ENCODE results near the gene SLC66A1. TPM values are rescaled to one million over a fixed set of nuclear protein-coding genes. Genes with fewer than 3 reads are reported as not detected.

Gene SLC66A1
- total and polyA plus RNA-seq, 4 donors: 4.0 to 15.2 (median 10.6) TPM

- H3K4me3 ChIP-seq (ENCODE audit: low read length in 2 of 2): no peak overlapping the region
- no peak for ATAC-seq (ENCODE audit: low FRiP score)
- H3K27me3 ChIP-seq (ENCODE audit: control insufficient read depth in 1 of 2, insufficient read depth in 2 of 2, low read length in 1 of 2): no peaks in the 10 kb centered on the region
- DNase-seq: no peak
- H3K4me1 ChIP-seq (ENCODE audit: control insufficient read depth in 1 of 2, insufficient read depth in 2 of 2, low read length in 2 of 2): no peaks in the 10 kb centered on the region
- peaks cover 0 to 9% of the 10 kb centered on the region in 2 donors for H3K36me3 ChIP-seq (ENCODE audit: control insufficient read depth in 1 of 2, insufficient read depth in 2 of 2, low read length in 1 of 2)
- no peak overlapping the region for H3K27ac ChIP-seq (ENCODE audit: low read depth in 1 of 2, low read length in 2 of 2)
- intact Hi-C loops (cut with DNase I): loop anchor here (5.0 to 10.0 kb wide), 2 partner anchors 236 to 304 kb away; no protein-coding TSS in a partner anchor
- H3K9me3 ChIP-seq (ENCODE audit: control insufficient read depth, low read length): no peaks in the 10 kb centered on the region
- WGBS, 2 donors: 66 to 69% methylated on average over 15 of the region's 15 CpGs
These were observed 36.5 kb downstream of the SLC66A1 start for GRCh38 chr1:19348441-19349198.

GRCh38 chr1:19349999-19350398, 37.9 kb downstream of the SLC66A1 start:
- ATAC-seq (ENCODE audit: low FRiP score): no peak
- Histone ChIP-seq H3K4me1 (ENCODE audit: control insufficient read depth in 1 of 2, insufficient read depth in 2 of 2, low read length in 2 of 2) (no peaks in the 10 kb centered on the region), H3K9me3 (ENCODE audit: control insufficient read depth, low read length) (no peaks in the 10 kb centered on the region), H3K4me3 (ENCODE audit: low read length in 2 of 2) (no peak overlapping the region), H3K36me3 (ENCODE audit: control insufficient read depth in 1 of 2, insufficient read depth in 2 of 2, low read length in 1 of 2) (peaks cover 0 to 12% of the 10 kb centered on the region in 2 donors), H3K27ac (ENCODE audit: low read depth in 1 of 2, low read length in 2 of 2) (no peak overlapping the region), H3K27me3 (ENCODE audit: control insufficient read depth in 1 of 2, insufficient read depth in 2 of 2, low read length in 1 of 2) (no peaks in the 10 kb centered on the region)
- 87 to 91% methylated on average over 17 of the region's 17 CpGs for WGBS, 2 donors
- DNase-seq: no peak
- intact Hi-C loops (cut with DNase I): loop anchor here (5.0 to 10.0 kb wide), 2 partner anchors 235 to 302 kb away; no protein-coding TSS in a partner anchor

GRCh38 chr1:19350566-19350965, 38.4 kb downstream of the SLC66A1 start:
- H3K27ac ChIP-seq (ENCODE audit: low read depth in 1 of 2, low read length in 2 of 2): no peak overlapping the region
- no peak overlapping the region for H3K4me3 ChIP-seq (ENCODE audit: low read length in 2 of 2)
- ATAC-seq (ENCODE audit: low FRiP score): no peak
- no peaks in the 10 kb centered on the region for H3K4me1 ChIP-seq (ENCODE audit: control insufficient read depth in 1 of 2, insufficient read depth in 2 of 2, low read length in 2 of 2)
- H3K36me3 ChIP-seq (ENCODE audit: control insufficient read depth in 1 of 2, insufficient read depth in 2 of 2, low read length in 1 of 2): peaks cover 0 to 12% of the 10 kb centered on the region in 2 donors
- WGBS, 2 donors: 94 to 96% methylated on average over 5 of the region's 5 CpGs
- no peaks in the 10 kb centered on the region for H3K9me3 ChIP-seq (ENCODE audit: control insufficient read depth, low read length)
- H3K27me3 ChIP-seq (ENCODE audit: control insufficient read depth in 1 of 2, insufficient read depth in 2 of 2, low read length in 1 of 2): no peaks in the 10 kb centered on the region
- DNase-seq: no peak
- intact Hi-C loops (cut with DNase I): no loop called here

GRCh38 chr1:19351873-19352272, 39.7 kb downstream of the SLC66A1 start:
- no peaks in the 10 kb centered on the region for H3K9me3 ChIP-seq (ENCODE audit: control insufficient read depth, low read length)
- no peak overlapping the region for H3K4me3 ChIP-seq (ENCODE audit: low read length in 2 of 2)
- peaks cover 0 to 20% of the 10 kb centered on the region in 2 donors for H3K36me3 ChIP-seq (ENCODE audit: control insufficient read depth in 1 of 2, insufficient read depth in 2 of 2, low read length in 1 of 2)
- DNase-seq (no peak), ATAC-seq (ENCODE audit: low FRiP score) (no peak)
- intact Hi-C loops (cut with DNase I): no loop called here
- H3K27me3 ChIP-seq (ENCODE audit: control insufficient read depth in 1 of 2, insufficient read depth in 2 of 2, low read length in 1 of 2): no peaks in the 10 kb centered on the region
- H3K4me1 ChIP-seq (ENCODE audit: control insufficient read depth in 1 of 2, insufficient read depth in 2 of 2, low read length in 2 of 2): no peaks in the 10 kb centered on the region
- H3K27ac ChIP-seq (ENCODE audit: low read depth in 1 of 2, low read length in 2 of 2): no peak overlapping the region
- WGBS, 2 donors: 82 to 84% methylated on average over 10 of the region's 10 CpGs

GRCh38 chr1:19352839-19353238, 40.7 kb downstream of the SLC66A1 start:
- Histone ChIP-seq H3K27ac (ENCODE audit: low read depth in 1 of 2, low read length in 2 of 2) (no peak overlapping the region), H3K27me3 (ENCODE audit: control insufficient read depth in 1 of 2, insufficient read depth in 2 of 2, low read length in 1 of 2) (no peaks in the 10 kb centered on the region), H3K9me3 (ENCODE audit: control insufficient read depth, low read length) (no peaks in the 10 kb centered on the region), H3K4me3 (ENCODE audit: low read length in 2 of 2) (no peak overlapping the region), H3K4me1 (ENCODE audit: control insufficient read depth in 1 of 2, insufficient read depth in 2 of 2, low read length in 2 of 2) (no peaks in the 10 kb centered on the region), H3K36me3 (ENCODE audit: control insufficient read depth in 1 of 2, insufficient read depth in 2 of 2, low read length in 1 of 2) (peaks cover 0 to 20% of the 10 kb centered on the region in 2 donors)
- ATAC-seq (ENCODE audit: low FRiP score) (no peak), DNase-seq (no peak)
- intact Hi-C loops (cut with DNase I): no loop called here
- whole genome bisulfite sequencing, 2 donors: 83 to 85% methylated on average over 13 to 14 of the region's 14 CpGs

- 60 to 64% methylated on average over 8 of the region's 8 CpGs for WGBS, 2 donors
These were observed 41.5 kb downstream of the SLC66A1 start for GRCh38 chr1:19353596-19353995.

GRCh38 chr1:19354531-19354981, 42.4 kb downstream of the SLC66A1 start:
- H3K27ac ChIP-seq (ENCODE audit: low read depth in 1 of 2, low read length in 2 of 2): no peak overlapping the region
- no peak overlapping the region for H3K4me3 ChIP-seq (ENCODE audit: low read length in 2 of 2)
- no peaks in the 10 kb centered on the region for H3K4me1 ChIP-seq (ENCODE audit: control insufficient read depth in 1 of 2, insufficient read depth in 2 of 2, low read length in 2 of 2)
- intact Hi-C loops (cut with DNase I): no loop called here
- DNase-seq (no peak), ATAC-seq (ENCODE audit: low FRiP score) (no peak)
- WGBS, 2 donors: 74 to 79% methylated on average over 6 of the region's 6 CpGs
- H3K27me3 ChIP-seq (ENCODE audit: control insufficient read depth in 1 of 2, insufficient read depth in 2 of 2, low read length in 1 of 2): no peaks in the 10 kb centered on the region
- no peaks in the 10 kb centered on the region for H3K9me3 ChIP-seq (ENCODE audit: control insufficient read depth, low read length)
- H3K36me3 ChIP-seq (ENCODE audit: control insufficient read depth in 1 of 2, insufficient read depth in 2 of 2, low read length in 1 of 2): peaks cover 0 to 20% of the 10 kb centered on the region in 2 donors

More at GRCh38 chr1:19353596-19353995, 41.5 kb downstream of the SLC66A1 start:
- H3K9me3 ChIP-seq (ENCODE audit: control insufficient read depth, low read length): no peaks in the 10 kb centered on the region
- intact Hi-C loops (cut with DNase I): no loop called here
- no peaks in the 10 kb centered on the region for H3K27me3 ChIP-seq (ENCODE audit: control insufficient read depth in 1 of 2, insufficient read depth in 2 of 2, low read length in 1 of 2)
- H3K4me1 ChIP-seq (ENCODE audit: control insufficient read depth in 1 of 2, insufficient read depth in 2 of 2, low read length in 2 of 2): no peaks in the 10 kb centered on the region
- peaks cover 0 to 20% of the 10 kb centered on the region in 2 donors for H3K36me3 ChIP-seq (ENCODE audit: control insufficient read depth in 1 of 2, insufficient read depth in 2 of 2, low read length in 1 of 2)
- H3K4me3 ChIP-seq (ENCODE audit: low read length in 2 of 2): no peak overlapping the region
- DNase-seq (no peak), ATAC-seq (ENCODE audit: low FRiP score) (no peak)
- H3K27ac ChIP-seq (ENCODE audit: low read depth in 1 of 2, low read length in 2 of 2): no peak overlapping the region

- WGBS, 2 donors: 77 to 79% methylated on average over 5 of the region's 5 CpGs
- H3K4me1 ChIP-seq (ENCODE audit: control insufficient read depth in 1 of 2, insufficient read depth in 2 of 2, low read length in 2 of 2): no peaks in the 10 kb centered on the region
- peaks cover 0 to 17% of the 10 kb centered on the region in 2 donors for H3K36me3 ChIP-seq (ENCODE audit: control insufficient read depth in 1 of 2, insufficient read depth in 2 of 2, low read length in 1 of 2)
- H3K9me3 ChIP-seq (ENCODE audit: control insufficient read depth, low read length): no peaks in the 10 kb centered on the region
- DNase-seq: no peak
- H3K4me3 ChIP-seq (ENCODE audit: low read length in 2 of 2): no peak overlapping the region
- no peak for ATAC-seq (ENCODE audit: low FRiP score)
- no peak overlapping the region for H3K27ac ChIP-seq (ENCODE audit: low read depth in 1 of 2, low read length in 2 of 2)
- no peaks in the 10 kb centered on the region for H3K27me3 ChIP-seq (ENCODE audit: control insufficient read depth in 1 of 2, insufficient read depth in 2 of 2, low read length in 1 of 2)
- intact Hi-C loops (cut with DNase I): no loop called here
These were observed 44.1 kb downstream of the SLC66A1 start for GRCh38 chr1:19356266-19356665.
